Kidney epithelial cell (primary cell): ENCODE data around the gene SARS1. TPM values are rescaled to one million over a fixed set of nuclear protein-coding genes. Genes with fewer than 3 reads are reported as not detected.

Source experiments
- DNase-seq: peaks from one replicate; pipeline ENCODE4 v3.0.0-alpha.2; 2010; ENCODE audit warnings: low read depth
- H3K27me3 ChIP-seq: 2 replicates; pipeline ENCODE4 v1.6.0; 2011; ENCODE audit warnings: low read length; ENCODE audit not compliant: control insufficient read depth, insufficient read depth
- H3K36me3 ChIP-seq: 2 replicates; pipeline ENCODE4 v1.5.1; 2011; ENCODE audit warnings: low read length; ENCODE audit not compliant: control insufficient read depth, insufficient read depth
- H3K4me3 ChIP-seq: 2 replicates; pipeline ENCODE4 v1.5.1; 2011; ENCODE audit warnings: low read depth, mild to moderate bottlenecking, control low read depth, low read length
- CTCF ChIP-seq: IDR thresholded peaks from 2 replicates; pipeline ENCODE4 v1.5.1; 2011; ENCODE audit warnings: mild to moderate bottlenecking, moderate library complexity, low read length, control low read depth, inconsistent platforms; ENCODE audit not compliant: insufficient read depth, poor library complexity, severe bottlenecking
- total RNA-seq: library from RNA; depleted of rRNA; stranded (reverse); fragments of >200 nt; gene quantifications from 2 replicates; pipeline ENCODE4 v1.2.3, GENCODE V29; 2015

SARS1 gene
- total RNA-seq, 1 donor from 2014 or later, result 411 TPM

- Histone ChIP-seq H3K27me3 (no peaks in the 10 kb centered on the region), H3K36me3 (no peaks in the 10 kb centered on the region), H3K4me3 (no peak overlapping the region)
- DNase-seq, result no peak
- TF ChIP-seq CTCF, result no peak
These were observed 28.4 kb upstream of the SARS1 start for GRCh38 chr1:109185357-109185756.

- H3K36me3 ChIP-seq, result no peaks in the 10 kb centered on the region
- TF ChIP-seq CTCF, result no peak
- no peak for DNase-seq
- H3K4me3 ChIP-seq, result no peak overlapping the region
- H3K27me3 ChIP-seq, result no peaks in the 10 kb centered on the region
These were observed 27.6 kb upstream of the SARS1 start for GRCh38 chr1:109185990-109186732.

- TF ChIP-seq CTCF, result no peak
- Histone ChIP-seq H3K4me3 (no peak overlapping the region), H3K36me3 (no peaks in the 10 kb centered on the region), H3K27me3 (no peaks in the 10 kb centered on the region)
- DNase-seq, result no peak
These were observed 27.0 kb upstream of the SARS1 start for GRCh38 chr1:109186733-109187086.

GRCh38 chr1:109187127-109187526, 26.6 kb upstream of the SARS1 start:
- H3K36me3 ChIP-seq, result no peaks in the 10 kb centered on the region
- H3K27me3 ChIP-seq, result no peaks in the 10 kb centered on the region
- no peak for DNase-seq
- H3K4me3 ChIP-seq, result no peak overlapping the region
- no peak for TF ChIP-seq CTCF

- no peak for TF ChIP-seq CTCF
- DNase-seq, result no peak
- H3K36me3 ChIP-seq, result no peaks in the 10 kb centered on the region
- H3K27me3 ChIP-seq, result no peaks in the 10 kb centered on the region
- H3K4me3 ChIP-seq, result no peak overlapping the region
These were observed 25.5 kb upstream of the SARS1 start for GRCh38 chr1:109188200-109188599.

- TF ChIP-seq CTCF, result no peak
- no peak for DNase-seq
These were observed 24.9 kb upstream of the SARS1 start for GRCh38 chr1:109188781-109189180.

More at GRCh38 chr1:109188781-109189180, 24.9 kb upstream of the SARS1 start:
- Histone ChIP-seq H3K27me3 (no peaks in the 10 kb centered on the region), H3K4me3 (no peak overlapping the region), H3K36me3 (no peaks in the 10 kb centered on the region)
